ENCODE results near the gene CCDC57.

- no peak for TF ChIP-seq POLR2A (IDR thresholded peaks at IDR 0.05)
- no peak for TF ChIP-seq CTCF (IDR thresholded peaks at IDR 0.05 in 8 of 11, conservative IDR thresholded peaks at IDR 0.05 in 3 of 11)
These were observed 33.4 kb upstream of the CCDC57 start for GRCh38 chr17:82246040-82246364.
